SK-N-SH treated with all-trans-retinoic acid at 6 μM for 48 hours (cell line): ENCODE measurements around the gene NUMBL.

Experiments
- CREB5 ChIP-seq: fragments of 250-450 bp; sonication (Bioruptor Pico); IDR thresholded peaks from 2 replicates; pipeline ENCODE4 v1.5.1; 2020; ENCODE audit warnings: low read depth, mild to moderate bottlenecking, moderate library complexity
- TCF4 ChIP-seq: fragments of 250-450 bp; sonication (Bioruptor Pico); IDR thresholded peaks from 2 replicates; pipeline ENCODE4 v1.8.0; 2021; ENCODE audit warnings: mild to moderate bottlenecking, moderate library complexity, borderline replicate concordance
- ZNF565 ChIP-seq: fragments of 450-650 bp; formaldehyde crosslinking; conservative IDR thresholded peaks from 2 replicates; pipeline ENCODE4 v1.5.0; 2020; ENCODE audit warnings: low read depth, mild to moderate bottlenecking, moderate library complexity

- TF ChIP-seq ZNF565 (CRISPR knock-in tag): no peak
- no peak for TF ChIP-seq CREB5 (CRISPR knock-in tag)
- TF ChIP-seq TCF4 (CRISPR knock-in tag): no peak
Observed at GRCh38 chr19:40683437-40683836, 7.0 kb downstream of the NUMBL start.
